HEK293 (cell line): Measurements from ENCODE around the gene OR2H1.

Source experiments
- CTCF ChIA-PET: fragments of 350-600 bp; formaldehyde crosslinking; extraction: SDS; loops from one replicate; lab custom pipeline; 2021; ENCODE audit warnings: antibody characterized with exemption; lab: Yijun Ruan, JAX
- POLR2A ChIA-PET: fragments of 300-600 bp; formaldehyde crosslinking; extraction: SDS; loops from one replicate; lab custom pipeline; 2020; ENCODE audit warnings: antibody characterized with exemption, inconsistent platforms; lab: Yijun Ruan, JAX
- H3K27ac ChIP-seq: fragments of 200-500 bp; sonication (Bioruptor generic); 2 replicates; pipeline ENCODE4 v1.5.1; 2014; ENCODE audit warnings: low read depth, low read length, control low read depth, inconsistent platforms; ENCODE audit errors: extremely low read depth
- H3K36me3 ChIP-seq, 2 experiments: fragments of 200-500 bp in 1 of 2; sonication (Bioruptor generic) in 1 of 2; 1 replicate in 1 of 2; 2 replicates in 1 of 2; pipeline ENCODE4 v1.5.1; 2014 to 2017; ENCODE audit warnings: inconsistent platforms in 2 of 2, low read length in 2 of 2; ENCODE audit not compliant: control insufficient read depth in 2 of 2, insufficient read depth in 1 of 2
- H3K4me1 ChIP-seq: fragments of 200-500 bp; sonication (Bioruptor generic); 2 replicates; pipeline ENCODE4 v1.5.1; 2014; ENCODE audit warnings: mild to moderate bottlenecking, low read length, inconsistent platforms; ENCODE audit not compliant: control insufficient read depth, insufficient read depth
- H3K4me3 ChIP-seq: 2 replicates; pipeline ENCODE4 v1.5.1; 2011; ENCODE audit warnings: low read depth, mild to moderate bottlenecking, control low read depth, low read length, moderate library complexity
- H3K9me3 ChIP-seq: fragments of 200-500 bp; sonication (Bioruptor generic); 2 replicates; pipeline ENCODE4 v1.5.1; 2014; ENCODE audit warnings: low read depth, low read length, inconsistent platforms; ENCODE audit not compliant: control insufficient read depth, insufficient read depth
- HIC1 ChIP-seq: fragments of 450-650 bp; formaldehyde crosslinking; IDR thresholded peaks from 2 replicates; pipeline ENCODE4 v1.5.1; 2016; ENCODE audit warnings: missing biosample characterization, missing genetic modification characterization
- KLF16 ChIP-seq: fragments of 450-650 bp; formaldehyde crosslinking; IDR thresholded peaks from 2 replicates; pipeline ENCODE4 v1.5.1; 2017; ENCODE audit warnings: missing biosample characterization, missing genetic modification characterization
- KLF8 ChIP-seq: fragments of 450-650 bp; formaldehyde crosslinking; IDR thresholded peaks from 2 replicates; pipeline ENCODE4 v1.5.1; 2016; ENCODE audit warnings: missing biosample characterization, missing genetic modification characterization
- PRDM10 ChIP-seq: fragments of 450-650 bp; formaldehyde crosslinking; IDR thresholded peaks from 2 replicates; pipeline ENCODE4 v1.5.1; 2016; ENCODE audit warnings: missing biosample characterization, missing genetic modification characterization
- PRDM2 ChIP-seq: fragments of 450-650 bp; formaldehyde crosslinking; IDR thresholded peaks from 2 replicates; pipeline ENCODE4 v1.5.1; 2016; ENCODE audit warnings: missing biosample characterization, missing genetic modification characterization, borderline replicate concordance
- REPIN1 ChIP-seq: fragments of 450-650 bp; formaldehyde crosslinking; IDR thresholded peaks from 2 replicates; pipeline ENCODE4 v1.5.1; 2017; ENCODE audit warnings: missing biosample characterization, missing genetic modification characterization, low read depth
- SETDB1 ChIP-seq: IDR thresholded peaks from one replicate; pipeline ENCODE4 v1.6.1; 2017; ENCODE audit warnings: mild to moderate bottlenecking, low read length, moderate library complexity, mixed read lengths; ENCODE audit not compliant: insufficient read length
- ZBTB26 ChIP-seq: fragments of 450-650 bp; formaldehyde crosslinking; optimal IDR thresholded peaks from 2 replicates; pipeline ENCODE3; 2016; ENCODE audit warnings: missing biosample characterization, mild to moderate bottlenecking, missing genetic modification characterization
- ZBTB8A ChIP-seq: fragments of 450-650 bp; formaldehyde crosslinking; IDR thresholded peaks from 2 replicates; pipeline ENCODE4 v1.5.1; 2016; ENCODE audit warnings: missing biosample characterization, missing genetic modification characterization
- ZFP37 ChIP-seq: fragments of 450-650 bp; formaldehyde crosslinking; IDR thresholded peaks from 2 replicates; pipeline ENCODE4 v1.5.1; 2016; ENCODE audit warnings: missing biosample characterization, missing genetic modification characterization
- ZIC2 ChIP-seq: fragments of 450-650 bp; formaldehyde crosslinking; IDR thresholded peaks from 2 replicates; pipeline ENCODE4 v1.5.1; 2016; ENCODE audit warnings: missing biosample characterization, missing genetic modification characterization
- ZNF114 ChIP-seq: fragments of 450-650 bp; formaldehyde crosslinking; IDR thresholded peaks from 2 replicates; pipeline ENCODE4 v1.5.0; 2017; ENCODE audit warnings: missing biosample characterization, missing genetic modification characterization
- ZNF148 ChIP-seq: fragments of 450-650 bp; formaldehyde crosslinking; IDR thresholded peaks from 2 replicates; pipeline ENCODE4 v1.5.0; 2017; ENCODE audit warnings: missing biosample characterization, missing genetic modification characterization, borderline replicate concordance
- ZNF248 ChIP-seq: fragments of 450-650 bp; formaldehyde crosslinking; IDR thresholded peaks from 2 replicates; pipeline ENCODE4 v1.5.1; 2017; ENCODE audit warnings: missing biosample characterization, missing genetic modification characterization
- ZNF391 ChIP-seq: fragments of 450-650 bp; formaldehyde crosslinking; IDR thresholded peaks from 2 replicates; pipeline ENCODE4 v1.5.1; 2016; ENCODE audit warnings: low read depth, missing biosample characterization, missing genetic modification characterization, borderline replicate concordance
- ZNF510 ChIP-seq: fragments of 450-650 bp; formaldehyde crosslinking; IDR thresholded peaks from 2 replicates; pipeline ENCODE4 v1.5.1; 2018; ENCODE audit warnings: mild to moderate bottlenecking, missing genetic modification characterization, missing biosample characterization; ENCODE audit not compliant: insufficient replicate concordance
- ZNF558 ChIP-seq: fragments of 450-650 bp; formaldehyde crosslinking; IDR thresholded peaks from 2 replicates; pipeline ENCODE4 v1.5.1; 2016; ENCODE audit warnings: missing biosample characterization, missing genetic modification characterization
- ZNF561 ChIP-seq: fragments of 450-650 bp; IDR thresholded peaks from 2 replicates; pipeline ENCODE4 v1.5.1; 2018; ENCODE audit warnings: missing biosample characterization, missing genetic modification characterization, borderline replicate concordance
- ZNF571 ChIP-seq: fragments of 450-650 bp; formaldehyde crosslinking; IDR thresholded peaks from 2 replicates; pipeline ENCODE4 v1.5.0; 2017; ENCODE audit warnings: missing biosample characterization, missing genetic modification characterization
- ZNF677 ChIP-seq: fragments of 450-650 bp; IDR thresholded peaks from 2 replicates; pipeline ENCODE4 v1.5.0; 2018; ENCODE audit warnings: missing biosample characterization, mild to moderate bottlenecking, missing genetic modification characterization, moderate library complexity
- ZNF747 ChIP-seq: fragments of 450-650 bp; formaldehyde crosslinking; IDR thresholded peaks from 2 replicates; pipeline ENCODE4 v1.5.1; 2016; ENCODE audit warnings: missing biosample characterization, missing genetic modification characterization
- ZXDB ChIP-seq: fragments of 450-650 bp; formaldehyde crosslinking; IDR thresholded peaks from 2 replicates; pipeline ENCODE4 v1.5.1; 2016; ENCODE audit warnings: missing biosample characterization, missing genetic modification characterization

The OR2H1 gene

GRCh38 chr6:29465279-29465678, 8.3 kb downstream of the OR2H1 start (continued):
- TF ChIP-seq ZXDB (tag by site-specific recombination), result no peak
- TF ChIP-seq ZNF391 (tag by site-specific recombination), result no peak
- no peak for TF ChIP-seq ZBTB8A (tag by site-specific recombination)
- TF ChIP-seq ZIC2 (tag by site-specific recombination), result no peak
- TF ChIP-seq PRDM10 (tag by site-specific recombination), result no peak
- TF ChIP-seq HIC1 (tag by site-specific recombination), result no peak
- no peak for TF ChIP-seq ZNF148 (tag by site-specific recombination)
- no peak for TF ChIP-seq ZNF571 (tag by site-specific recombination)

GRCh38 chr6:29465801-29466200, 8.8 kb downstream of the OR2H1 start:
- CTCF ChIA-PET, result interaction anchor here (1.3 to 1.5 kb wide), 2 partner anchors 13 to 124 kb away, joined by 4 to 6 read pairs; no protein-coding TSS in a partner anchor

More at GRCh38 chr6:29465801-29466200, 8.8 kb downstream of the OR2H1 start:
- no peaks in the 10 kb centered on the region for H3K4me1 ChIP-seq
- no peak overlapping the region for H3K4me3 ChIP-seq
- H3K9me3 ChIP-seq, result no peaks in the 10 kb centered on the region
- H3K36me3 ChIP-seq, result no peaks in the 10 kb centered on the region
- POLR2A ChIA-PET, result no interaction called here
- no peak overlapping the region for H3K27ac ChIP-seq
- TF ChIP-seq KLF8 (tag by site-specific recombination) (no peak), ZNF248 (tag by site-specific recombination) (no peak), REPIN1 (no peak), PRDM2 (tag by site-specific recombination) (no peak), ZBTB26 (tag by site-specific recombination) (no peak), ZFP37 (tag by site-specific recombination) (no peak), ZNF510 (tag by site-specific recombination) (no peak), ZNF677 (tag by site-specific recombination) (no peak; the same call in 1 of the 2 replicates), ZNF561 (no peak), SETDB1 (no peak), KLF16 (tag by site-specific recombination) (no peak), ZNF747 (no peak), ZNF114 (tag by site-specific recombination) (no peak), ZNF558 (tag by site-specific recombination) (no peak)
